ENCODE measurements around the gene CCDC188. TPM values are rescaled to one million over a fixed set of nuclear protein-coding genes. Genes with fewer than 3 reads are reported as not detected.

The CCDC188 gene
- total RNA-seq, 1 donor from 2014 or later: not detected

DNA sequence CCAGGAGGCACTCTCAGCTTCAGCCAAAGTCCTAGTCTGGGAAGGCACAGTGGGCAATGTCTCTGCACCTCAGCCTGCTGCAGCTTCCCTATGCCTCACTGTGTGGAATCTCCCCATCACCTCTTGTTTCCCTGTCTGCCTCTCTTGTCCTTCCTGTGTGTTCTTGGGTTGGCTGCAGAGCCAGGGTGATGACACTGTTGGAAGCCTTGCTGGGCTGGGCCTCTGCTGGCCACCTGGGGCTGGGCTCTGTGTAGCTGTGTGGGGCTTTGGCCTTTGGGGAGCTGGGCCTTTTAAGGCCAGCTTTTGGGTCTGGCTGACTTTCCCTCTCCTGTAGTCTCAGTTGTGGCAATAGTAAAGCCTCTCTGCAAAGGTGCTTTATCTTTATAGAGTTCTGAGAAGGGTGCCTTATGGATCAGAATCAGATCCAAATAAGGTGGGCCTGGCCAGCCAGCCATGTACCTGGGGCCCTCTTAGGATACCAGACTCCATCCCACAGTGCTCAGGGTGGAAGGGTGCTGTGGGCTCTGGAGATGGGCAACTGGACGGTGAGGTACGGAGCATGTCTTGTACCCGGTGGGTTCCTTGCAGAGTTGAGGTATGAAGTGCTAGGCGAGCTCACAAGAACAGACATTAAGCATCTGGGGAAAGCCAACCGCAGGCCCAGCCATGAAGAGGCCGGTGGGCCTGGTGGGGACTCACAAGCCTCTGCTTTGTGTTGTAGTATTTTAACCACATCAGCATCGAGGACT, 45.2 kb downstream of the CCDC188 start:
- DNase-seq: no peak

DNA sequence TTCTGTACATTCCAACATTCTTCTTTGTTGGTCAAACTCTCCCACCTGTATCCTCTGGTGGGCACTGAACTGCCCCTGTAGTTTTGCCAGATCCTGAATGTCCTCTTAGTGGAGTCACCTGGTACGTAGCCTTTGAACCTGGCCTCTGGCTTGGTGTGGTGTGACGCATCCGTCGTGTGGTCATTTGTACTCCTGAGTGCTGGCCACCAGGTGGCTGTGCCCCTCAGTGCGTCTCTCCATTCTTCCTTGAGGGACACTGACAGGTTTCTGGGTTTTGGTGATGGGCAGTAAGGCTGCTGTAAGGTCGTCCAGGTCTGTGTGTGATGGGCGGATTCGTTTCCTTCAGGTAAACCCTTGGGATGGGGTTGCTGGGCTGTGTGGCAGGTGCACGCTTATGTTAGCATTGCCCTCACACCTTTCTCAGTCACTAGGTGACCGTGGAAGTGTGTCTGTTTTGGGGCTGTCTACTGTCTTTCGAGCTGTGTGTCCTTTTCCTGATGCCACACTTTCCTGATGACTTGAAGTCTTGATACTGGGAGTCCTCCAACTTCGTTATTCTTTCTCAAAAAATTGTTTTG, 48.6 kb downstream of the CCDC188 start:
- no peak for DNase-seq

- no peak for DNase-seq
Measured at GRCh38 chr22:20101638-20102037, 49.2 kb downstream of the CCDC188 start.

- no peak for DNase-seq
Measured at GRCh38 chr22:20099099-20099711, 51.6 kb downstream of the CCDC188 start.

Small RNA genes within 50 kb of the gene (small RNA-seq; reads per million reads assigned to genes)
- 0.09 reads per million for gene MIR6816
- not detected for gene RF00599

Other genes starting within 250 kb of the CCDC188 start
- 49.0 TPM for gene COMT, start 209.3 kb downstream of the CCDC188 start, total RNA-seq
- gene TXNRD2, start 209.2 kb downstream of the CCDC188 start, total RNA-seq: 8.0 TPM
- 47.3 TPM for gene ARVCF, start 134.2 kb downstream of the CCDC188 start, total RNA-seq
- gene TANGO2, start 129.9 kb downstream of the CCDC188 start, total RNA-seq: 15.9 TPM
- 37.0 TPM for gene DGCR8, start 70.8 kb downstream of the CCDC188 start, total RNA-seq
- gene RANBP1, start 35.0 kb downstream of the CCDC188 start, total RNA-seq: 90.6 TPM
- 25.9 TPM for gene TRMT2A, start 33.8 kb downstream of the CCDC188 start, total RNA-seq
- gene ZDHHC8, start 19.3 kb downstream of the CCDC188 start, total RNA-seq: 3.3 TPM
- 9.5 TPM for gene RTN4R, start 117.3 kb upstream of the CCDC188 start, total RNA-seq
- 25.1 TPM for gene DGCR6L, start 169.0 kb upstream of the CCDC188 start, total RNA-seq
- 46.2 TPM for gene ZNF74, start 243.1 kb upstream of the CCDC188 start, total RNA-seq

Data from occipital lobe (tissue), 3 donors.